Type B pancreatic cell (in vitro differentiated cells): Measurements from ENCODE around the gene WNK1. TPM values are rescaled to one million over a fixed set of nuclear protein-coding genes. Genes with fewer than 3 reads are reported as not detected.

Source experiments
- DNase-seq: peaks from one replicate; pipeline ENCODE4 v3.0.0; 2021; ENCODE audit warnings: mixed read lengths; ENCODE audit not compliant: unreplicated experiment; ENCODE audit errors: extremely low spot score
- H3K27ac Mint-ChIP-seq: 2 replicates; pipeline ENCODE4 v1.8.0; 2021; ENCODE audit warnings: mild to moderate bottlenecking, mixed read lengths
- H3K27me3 Mint-ChIP-seq: 2 replicates; pipeline ENCODE4 v1.8.0; 2021; ENCODE audit warnings: mixed read lengths
- H3K36me3 Mint-ChIP-seq: 2 replicates; pipeline ENCODE4 v1.8.0; 2021; ENCODE audit warnings: mixed read lengths
- H3K4me1 Mint-ChIP-seq: one replicate; pipeline ENCODE4 v1.8.0; 2021; ENCODE audit warnings: mixed read lengths; ENCODE audit not compliant: unreplicated experiment
- H3K4me3 Mint-ChIP-seq: 2 replicates; pipeline ENCODE4 v1.8.0; 2021; ENCODE audit warnings: mild to moderate bottlenecking, mixed read lengths
- H3K9me3 Mint-ChIP-seq: 2 replicates; pipeline ENCODE4 v1.8.0; 2021; ENCODE audit warnings: mixed read lengths
- CTCF ChIP-seq: fragments of 200-600 bp; sonication (generic); conservative IDR thresholded peaks from 2 replicates; pipeline ENCODE4 v1.5.0; 2021; ENCODE audit warnings: antibody characterized with exemption, mild to moderate bottlenecking
- total RNA-seq: library from RNA; stranded (reverse); gene quantifications from 2 replicates; pipeline ENCODE4 v1.2.1, GENCODE V29; 2021; ENCODE audit warnings: low replicate concordance

Gene WNK1
- total RNA-seq, 1 donor from 2014 or later: 132 TPM

- no peak for DNase-seq
- peaks cover 68% of the 10 kb centered on the region for H3K36me3 Mint-ChIP-seq
- no peaks in the 10 kb centered on the region for H3K27me3 Mint-ChIP-seq
- no peaks in the 10 kb centered on the region for H3K9me3 Mint-ChIP-seq
- no peaks in the 10 kb centered on the region for H3K4me1 Mint-ChIP-seq
- peak; percentile 41 for TF ChIP-seq CTCF
- no peak overlapping the region for H3K4me3 Mint-ChIP-seq
- H3K27ac Mint-ChIP-seq: no peak overlapping the region
Observed at GRCh38 chr12:818733-819132, 66.4 kb downstream of the WNK1 start.

GRCh38 chr12:820336-820735 is 68.0 kb downstream of the WNK1 start:
- Mint-ChIP-seq H3K4me1 (no peaks in the 10 kb centered on the region), H3K36me3 (peaks cover 58% of the 10 kb centered on the region), H3K4me3 (no peak overlapping the region)

GRCh38 chr12:823028-823698 is 70.8 kb downstream of the WNK1 start:
- Mint-ChIP-seq H3K36me3 (peaks cover 48% of the 10 kb centered on the region), H3K4me1 (no peaks in the 10 kb centered on the region), H3K27ac (no peak overlapping the region), H3K9me3 (no peaks in the 10 kb centered on the region), H3K4me3 (no peak overlapping the region), H3K27me3 (no peaks in the 10 kb centered on the region)
- no peak for DNase-seq
- TF ChIP-seq CTCF: no peak

More at GRCh38 chr12:820336-820735, 68.0 kb downstream of the WNK1 start:
- Mint-ChIP-seq H3K27me3 (no peaks in the 10 kb centered on the region), H3K9me3 (no peaks in the 10 kb centered on the region), H3K27ac (no peak overlapping the region)
- no peak for TF ChIP-seq CTCF
- no peak for DNase-seq

- Mint-ChIP-seq H3K4me3 (no peak overlapping the region), H3K9me3 (no peaks in the 10 kb centered on the region), H3K4me1 (no peaks in the 10 kb centered on the region), H3K27me3 (no peaks in the 10 kb centered on the region), H3K27ac (no peak overlapping the region), H3K36me3 (peaks cover 42% of the 10 kb centered on the region)
- no peak for DNase-seq
- TF ChIP-seq CTCF: no peak
Observed at GRCh38 chr12:826331-826730, 74.0 kb downstream of the WNK1 start.

- no peaks in the 10 kb centered on the region for H3K9me3 Mint-ChIP-seq
- no peaks in the 10 kb centered on the region for H3K4me1 Mint-ChIP-seq
- H3K27me3 Mint-ChIP-seq: no peaks in the 10 kb centered on the region
- DNase-seq: no peak
- no peak for TF ChIP-seq CTCF
- H3K4me3 Mint-ChIP-seq: no peak overlapping the region
- no peak overlapping the region for H3K27ac Mint-ChIP-seq
- H3K36me3 Mint-ChIP-seq: peaks cover 29% of the 10 kb centered on the region
Observed at GRCh38 chr12:828726-829395, 76.5 kb downstream of the WNK1 start.
